ENCODE data around the gene MFSD6.

MFSD6 gene

DNA sequence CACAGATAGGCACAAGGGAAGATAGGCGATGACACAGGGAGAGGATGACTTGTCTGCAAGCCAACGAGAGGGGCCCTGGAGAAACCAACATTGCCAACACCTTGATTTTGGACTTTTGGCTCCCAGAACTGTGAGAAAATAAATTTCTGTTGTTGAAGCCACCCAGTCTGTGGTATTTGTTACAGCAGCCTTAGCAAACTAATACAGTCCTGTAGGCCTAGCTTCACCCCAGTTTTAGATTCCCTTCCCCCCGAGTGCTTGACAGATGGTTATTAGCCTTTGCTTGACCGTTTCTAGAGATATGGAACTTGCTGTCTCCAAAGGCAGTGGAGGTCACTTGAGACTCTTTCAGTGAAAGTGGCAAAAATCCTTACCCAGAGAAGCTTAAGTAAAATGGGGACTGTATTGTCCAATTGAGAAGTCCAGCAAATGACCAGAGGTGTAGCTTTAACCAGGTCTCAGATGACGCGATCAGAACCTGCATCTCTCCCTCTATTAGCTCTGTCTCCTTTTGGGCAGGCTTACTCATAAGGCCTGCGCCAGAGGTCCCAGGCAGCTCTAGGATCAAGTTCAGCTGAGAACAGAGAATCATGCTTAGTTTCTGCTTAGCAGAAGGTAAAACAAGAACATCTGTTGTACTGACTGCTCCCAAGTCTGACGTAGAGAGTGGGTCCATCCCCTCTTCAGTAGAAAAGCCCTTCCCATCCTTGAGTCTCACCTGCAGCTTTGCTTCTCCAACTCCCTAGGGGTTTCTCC, 50.4 kb downstream of the MFSD6 start (continued):
- TF ChIP-seq, protein P1, sequence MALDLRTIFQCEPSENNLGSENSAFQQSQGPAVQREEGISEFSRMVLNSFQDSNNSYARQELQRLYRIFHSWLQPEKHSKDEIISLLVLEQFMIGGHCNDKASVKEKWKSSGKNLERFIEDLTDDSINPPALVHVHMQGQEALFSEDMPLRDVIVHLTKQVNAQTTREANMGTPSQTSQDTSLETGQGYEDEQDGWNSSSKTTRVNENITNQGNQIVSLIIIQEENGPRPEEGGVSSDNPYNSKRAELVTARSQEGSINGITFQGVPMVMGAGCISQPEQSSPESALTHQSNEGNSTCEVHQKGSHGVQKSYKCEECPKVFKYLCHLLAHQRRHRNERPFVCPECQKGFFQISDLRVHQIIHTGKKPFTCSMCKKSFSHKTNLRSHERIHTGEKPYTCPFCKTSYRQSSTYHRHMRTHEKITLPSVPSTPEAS (tag by site-specific recombination; IDR thresholded peaks at IDR 0.05), result no peak
- TF ChIP-seq YY2 (tag by site-specific recombination; IDR thresholded peaks at IDR 0.05), result no peak
- TF ChIP-seq, protein P2, sequence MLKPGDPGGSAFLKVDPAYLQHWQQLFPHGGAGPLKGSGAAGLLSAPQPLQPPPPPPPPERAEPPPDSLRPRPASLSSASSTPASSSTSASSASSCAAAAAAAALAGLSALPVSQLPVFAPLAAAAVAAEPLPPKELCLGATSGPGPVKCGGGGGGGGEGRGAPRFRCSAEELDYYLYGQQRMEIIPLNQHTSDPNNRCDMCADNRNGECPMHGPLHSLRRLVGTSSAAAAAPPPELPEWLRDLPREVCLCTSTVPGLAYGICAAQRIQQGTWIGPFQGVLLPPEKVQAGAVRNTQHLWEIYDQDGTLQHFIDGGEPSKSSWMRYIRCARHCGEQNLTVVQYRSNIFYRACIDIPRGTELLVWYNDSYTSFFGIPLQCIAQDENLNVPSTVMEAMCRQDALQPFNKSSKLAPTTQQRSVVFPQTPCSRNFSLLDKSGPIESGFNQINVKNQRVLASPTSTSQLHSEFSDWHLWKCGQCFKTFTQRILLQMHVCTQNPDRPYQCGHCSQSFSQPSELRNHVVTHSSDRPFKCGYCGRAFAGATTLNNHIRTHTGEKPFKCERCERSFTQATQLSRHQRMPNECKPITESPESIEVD (tag by site-specific recombination; IDR thresholded peaks at IDR 0.05), result no peak
- TF ChIP-seq ZNF629 (tag by site-specific recombination; IDR thresholded peaks at IDR 0.05), result no peak

DNA sequence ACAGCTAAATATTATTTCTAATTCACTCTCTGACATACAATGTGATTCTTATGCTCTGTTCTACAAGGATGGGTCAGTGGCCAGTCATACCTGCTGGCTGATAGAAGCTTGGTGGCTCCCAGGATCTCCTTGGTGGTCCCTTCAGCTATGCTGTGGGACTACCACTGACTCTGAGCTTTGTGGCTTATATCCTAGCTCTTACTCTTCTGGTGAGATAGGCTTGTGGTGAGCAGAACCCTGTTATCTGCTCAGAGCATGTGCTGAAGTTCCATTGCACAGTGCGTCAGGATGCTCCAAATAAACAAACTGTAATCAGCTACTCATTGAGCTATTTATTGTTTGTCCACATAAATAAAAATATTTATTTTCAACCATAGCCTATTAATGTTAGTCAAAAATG, 51.7 kb downstream of the MFSD6 start:
- POLR2A ChIA-PET, result interaction anchor here (0.6 kb wide), 1 partner anchor 361 kb away, joined by 3 read pairs; no protein-coding TSS in a partner anchor
- CTCF ChIA-PET, result interaction anchor here (1.5 kb wide), 1 partner anchor 46 kb away, joined by 5 read pairs; no protein-coding TSS in a partner anchor
- TF ChIP-seq ZNF501 (tag by site-specific recombination; IDR thresholded peaks at IDR 0.05) (no peak), GLI4 (tag by site-specific recombination; IDR thresholded peaks at IDR 0.05) (no peak), ZNF660 (tag by site-specific recombination; IDR thresholded peaks at IDR 0.05) (no peak), SALL2 (tag by site-specific recombination; IDR thresholded peaks at IDR 0.05; ENCODE audit: borderline replicate concordance) (no peak), ZNF138 (tag by site-specific recombination; IDR thresholded peaks at IDR 0.05; ENCODE audit: borderline replicate concordance) (no peak)
- TF ChIP-seq, protein P3, sequence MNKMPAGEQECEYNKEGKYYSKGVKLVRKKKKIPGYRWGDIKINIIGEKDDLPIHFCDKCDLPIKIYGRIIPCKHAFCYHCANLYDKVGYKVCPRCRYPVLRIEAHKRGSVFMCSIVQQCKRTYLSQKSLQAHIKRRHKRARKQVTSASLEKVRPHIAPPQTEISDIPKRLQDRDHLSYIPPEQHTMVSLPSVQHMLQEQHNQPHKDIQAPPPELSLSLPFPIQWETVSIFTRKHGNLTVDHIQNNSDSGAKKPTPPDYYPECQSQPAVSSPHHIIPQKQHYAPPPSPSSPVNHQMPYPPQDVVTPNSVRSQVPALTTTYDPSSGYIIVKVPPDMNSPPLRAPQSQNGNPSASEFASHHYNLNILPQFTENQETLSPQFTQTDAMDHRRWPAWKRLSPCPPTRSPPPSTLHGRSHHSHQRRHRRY (tag by site-specific recombination; IDR thresholded peaks at IDR 0.05), result no peak
- TF ChIP-seq, protein P4, sequence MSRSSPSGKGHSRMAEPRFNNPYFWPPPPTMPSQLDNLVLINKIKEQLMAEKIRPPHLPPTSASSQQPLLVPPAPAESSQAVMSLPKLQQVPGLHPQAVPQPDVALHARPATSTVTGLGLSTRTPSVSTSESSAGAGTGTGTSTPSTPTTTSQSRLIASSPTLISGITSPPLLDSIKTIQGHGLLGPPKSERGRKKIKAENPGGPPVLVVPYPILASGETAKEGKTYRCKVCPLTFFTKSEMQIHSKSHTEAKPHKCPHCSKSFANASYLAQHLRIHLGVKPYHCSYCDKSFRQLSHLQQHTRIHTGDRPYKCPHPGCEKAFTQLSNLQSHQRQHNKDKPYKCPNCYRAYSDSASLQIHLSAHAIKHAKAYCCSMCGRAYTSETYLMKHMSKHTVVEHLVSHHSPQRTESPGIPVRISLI (tag by site-specific recombination; IDR thresholded peaks at IDR 0.05), result no peak

DNA sequence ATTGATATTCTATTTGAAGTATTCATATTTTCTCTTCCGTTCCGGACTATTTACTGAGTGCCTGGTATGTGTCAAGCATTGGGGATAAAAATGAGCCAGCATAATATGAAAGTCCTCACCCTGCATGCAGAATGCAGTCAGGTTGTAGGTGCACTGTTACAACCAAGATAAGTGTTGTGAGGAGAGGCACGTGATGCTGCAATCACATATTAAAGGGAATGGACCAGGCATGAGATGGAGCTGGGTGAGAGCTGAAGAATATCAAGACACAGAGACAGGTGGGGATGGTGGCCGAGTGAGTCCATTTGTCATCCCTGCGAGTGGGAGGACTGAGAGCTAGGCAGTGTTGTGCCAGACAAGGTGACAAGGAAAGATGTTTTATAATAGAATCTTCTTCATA, 52.3 kb downstream of the MFSD6 start:
- no peak overlapping the region for H3K4me3 ChIP-seq (ENCODE audit: low read depth, low read length)
- H3K9me3 ChIP-seq (ENCODE audit: control insufficient read depth, insufficient read depth, low read depth, low read length), result no peaks in the 10 kb centered on the region
- CTCF ChIA-PET, result interaction anchor here (1.5 kb wide), 1 partner anchor 47 kb away, joined by 5 read pairs; no protein-coding TSS in a partner anchor
- no peaks in the 10 kb centered on the region for H3K36me3 ChIP-seq (ENCODE audit: control insufficient read depth in 2 of 2, insufficient read depth in 1 of 2, low read length in 2 of 2)
- peaks cover 5% of the 10 kb centered on the region; the same call in 1 of the 2 replicates for H3K4me1 ChIP-seq (ENCODE audit: control insufficient read depth, insufficient read depth, low read length)
- no peak overlapping the region for H3K27ac ChIP-seq (ENCODE audit: extremely low read depth, low read depth, low read length)
- POLR2A ChIA-PET, result no interaction called here
- TF ChIP-seq, protein P5, sequence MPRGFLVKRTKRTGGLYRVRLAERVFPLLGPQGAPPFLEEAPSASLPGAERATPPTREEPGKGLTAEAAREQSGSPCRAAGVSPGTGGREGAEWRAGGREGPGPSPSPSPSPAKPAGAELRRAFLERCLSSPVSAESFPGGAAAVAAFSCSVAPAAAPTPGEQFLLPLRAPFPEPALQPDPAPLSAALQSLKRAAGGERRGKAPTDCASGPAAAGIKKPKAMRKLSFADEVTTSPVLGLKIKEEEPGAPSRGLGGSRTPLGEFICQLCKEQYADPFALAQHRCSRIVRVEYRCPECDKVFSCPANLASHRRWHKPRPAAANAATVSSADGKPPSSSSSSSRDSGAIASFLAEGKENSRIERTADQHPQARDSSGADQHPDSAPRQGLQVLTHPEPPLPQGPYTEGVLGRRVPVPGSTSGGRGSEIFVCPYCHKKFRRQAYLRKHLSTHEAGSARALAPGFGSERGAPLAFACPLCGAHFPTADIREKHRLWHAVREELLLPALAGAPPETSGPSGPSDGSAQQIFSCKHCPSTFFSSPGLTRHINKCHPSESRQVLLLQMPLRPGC (tag by site-specific recombination; IDR thresholded peaks at IDR 0.05), result no peak
- TF ChIP-seq, protein P6, sequence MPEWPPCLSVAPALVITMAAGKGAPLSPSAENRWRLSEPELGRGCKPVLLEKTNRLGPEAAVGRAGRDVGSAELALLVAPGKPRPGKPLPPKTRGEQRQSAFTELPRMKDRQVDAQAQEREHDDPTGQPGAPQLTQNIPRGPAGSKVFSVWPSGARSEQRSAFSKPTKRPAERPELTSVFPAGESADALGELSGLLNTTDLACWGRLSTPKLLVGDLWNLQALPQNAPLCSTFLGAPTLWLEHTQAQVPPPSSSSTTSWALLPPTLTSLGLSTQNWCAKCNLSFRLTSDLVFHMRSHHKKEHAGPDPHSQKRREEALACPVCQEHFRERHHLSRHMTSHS (tag by site-specific recombination; IDR thresholded peaks at IDR 0.05), result no peak
- TF ChIP-seq ZNF585B (tag by site-specific recombination; IDR thresholded peaks at IDR 0.05) (no peak), PRDM1 (tag by site-specific recombination; IDR thresholded peaks at IDR 0.05) (no peak), SALL2 (tag by site-specific recombination; IDR thresholded peaks at IDR 0.05; ENCODE audit: borderline replicate concordance) (no peak), GFI1B (tag by site-specific recombination; IDR thresholded peaks at IDR 0.05) (no peak), ZNF155 (tag by site-specific recombination; IDR thresholded peaks at IDR 0.05) (no peak), ZNF548 (tag by site-specific recombination; IDR thresholded peaks at IDR 0.05) (no peak)
- TF ChIP-seq, protein P4 (tag by site-specific recombination; IDR thresholded peaks at IDR 0.05), result no peak
- TF ChIP-seq, protein P7, sequence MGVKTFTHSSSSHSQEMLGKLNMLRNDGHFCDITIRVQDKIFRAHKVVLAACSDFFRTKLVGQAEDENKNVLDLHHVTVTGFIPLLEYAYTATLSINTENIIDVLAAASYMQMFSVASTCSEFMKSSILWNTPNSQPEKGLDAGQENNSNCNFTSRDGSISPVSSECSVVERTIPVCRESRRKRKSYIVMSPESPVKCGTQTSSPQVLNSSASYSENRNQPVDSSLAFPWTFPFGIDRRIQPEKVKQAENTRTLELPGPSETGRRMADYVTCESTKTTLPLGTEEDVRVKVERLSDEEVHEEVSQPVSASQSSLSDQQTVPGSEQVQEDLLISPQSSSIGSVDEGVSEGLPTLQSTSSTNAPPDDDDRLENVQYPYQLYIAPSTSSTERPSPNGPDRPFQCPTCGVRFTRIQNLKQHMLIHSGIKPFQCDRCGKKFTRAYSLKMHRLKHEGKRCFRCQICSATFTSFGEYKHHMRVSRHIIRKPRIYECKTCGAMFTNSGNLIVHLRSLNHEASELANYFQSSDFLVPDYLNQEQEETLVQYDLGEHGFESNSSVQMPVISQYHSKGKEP (tag by site-specific recombination; IDR thresholded peaks at IDR 0.05), result no peak

More for the DNA sequence above, 51.7 kb downstream of the MFSD6 start:
- peaks cover 1% of the 10 kb centered on the region; the same call in 1 of the 2 replicates for H3K4me1 ChIP-seq (ENCODE audit: control insufficient read depth, insufficient read depth, low read length)
- H3K4me3 ChIP-seq (ENCODE audit: low read depth, low read length), result no peak overlapping the region
- no peak overlapping the region for H3K27ac ChIP-seq (ENCODE audit: extremely low read depth, low read depth, low read length)
- H3K9me3 ChIP-seq (ENCODE audit: control insufficient read depth, insufficient read depth, low read depth, low read length), result no peaks in the 10 kb centered on the region
- no peaks in the 10 kb centered on the region for H3K36me3 ChIP-seq (ENCODE audit: control insufficient read depth in 2 of 2, insufficient read depth in 1 of 2, low read length in 2 of 2)
